ENCODE data around the gene BORCS6.

GRCh38 chr17:8154608-8155155 is 35.3 kb downstream of the BORCS6 start:
- TF ChIP-seq POLR2AphosphoS5 (IDR thresholded peaks at IDR 0.05; ENCODE audit: low read depth, low read length): no peak
- no peak for TF ChIP-seq POLR2A (IDR thresholded peaks at IDR 0.05; ENCODE audit: low read depth, low read length)
- no peak for TF ChIP-seq SPI1 (IDR thresholded peaks at IDR 0.05; ENCODE audit: low read depth, low read length)
- no peak for TF ChIP-seq TAF1 (IDR thresholded peaks at IDR 0.05; ENCODE audit: low read depth, low read length)
